ENCODE measurements around the gene ALDH3B1. TPM values are rescaled to one million over a fixed set of nuclear protein-coding genes. Genes with fewer than 3 reads are reported as not detected.

ALDH3B1 gene
- total and polyA plus RNA-seq, 9 of the 15 experiments (the other 6 are each of a cell fraction or from before 2014, with no cell fraction given), result 0.01 to 0.35 (median 0.07) TPM; not detected in 2

GRCh38 chr11:68003846-68004550 is 6.1 kb upstream of the ALDH3B1 start, which contains the start of gene UNC93B1 (continued):
- TF ChIP-seq MYC (IDR thresholded peaks at IDR 0.05; ENCODE audit: low read depth, low read length) (peak; percentile 92), MYC (CRISPR knock-in tag; IDR thresholded peaks at IDR 0.05; ENCODE audit: borderline replicate concordance, low read depth) (0 out of 2 replicates have a peak, but pooled peaks have one; percentile 56), CBX1 (IDR thresholded peaks at IDR 0.05; ENCODE audit: low read depth) (0 out of 2 replicates have a peak, but pooled peaks have one; percentile 20), SIN3A (IDR thresholded peaks at IDR 0.05; ENCODE audit: borderline replicate concordance in 2 of 2, control insufficient read depth in 1 of 2, low read depth in 2 of 2, low read length in 2 of 2) (peak in 1 of 2 experiments; percentile 89; a peak in 1 of 4 replicates), ZNF12 (CRISPR knock-in tag; IDR thresholded peaks at IDR 0.05) (peak; percentile 38; the same call in 1 of the 2 replicates), PRDM10 (IDR thresholded peaks at IDR 0.05; ENCODE audit: partially characterized antibody) (peak; percentile 11), CBX3 (IDR thresholded peaks at IDR 0.05; ENCODE audit: borderline replicate concordance in 1 of 2, low read length in 2 of 2) (peak in 1 of 2 experiments; percentile 51; a peak in 1 of 3 replicates), TAL1 (IDR thresholded peaks at IDR 0.05) (no peak), CREB3L1 (IDR thresholded peaks at IDR 0.05; ENCODE audit: borderline replicate concordance, low read depth) (peak; percentile 58), RBFOX2 (IDR thresholded peaks at IDR 0.05; ENCODE audit: low read depth, low read length) (peak; percentile 78), MBD1 (CRISPR knock-in tag; IDR thresholded peaks at IDR 0.05) (no peak), CTBP1 (IDR thresholded peaks at IDR 0.05; ENCODE audit: borderline replicate concordance) (peak; percentile 45; the same call in 1 of the 2 replicates), NFIC (IDR thresholded peaks at IDR 0.05) (peak; percentile 91), ZNF696 (CRISPR knock-in tag; conservative IDR thresholded peaks at IDR 0.05) (no peak)

Data from K562 (cell line).